Upper lobe of right lung (tissue), 1 donor: ENCODE data around the gene FAM3B. TPM values are rescaled to one million over a fixed set of nuclear protein-coding genes. Genes with fewer than 3 reads are reported as not detected.

ENCODE experiments used
- ATAC-seq: fragments of 200-7000 bp; cut with Tn5 transposase; one replicate; pipeline ENCODE4 v1.9.1; 2020; ENCODE audit warnings: mild to moderate bottlenecking, moderate library complexity
- DNase-seq: peaks from one replicate; pipeline ENCODE4 v3.0.0-alpha.2; 2020
- H3K27ac ChIP-seq: fragments of 200-600 bp; one replicate; pipeline ENCODE4 v1.8.0; 2022
- H3K27me3 ChIP-seq: fragments of 200-600 bp; one replicate; pipeline ENCODE4 v1.8.0; 2022; ENCODE audit warnings: mild to moderate bottlenecking
- H3K36me3 ChIP-seq: fragments of 200-600 bp; one replicate; pipeline ENCODE4 v1.8.0; 2022
- H3K4me1 ChIP-seq: fragments of 200-600 bp; one replicate; pipeline ENCODE4 v1.8.0; 2022
- H3K4me3 ChIP-seq: fragments of 200-600 bp; one replicate; pipeline ENCODE4 v1.8.0; 2022; ENCODE audit warnings: mild to moderate bottlenecking
- H3K9me3 ChIP-seq: fragments of 200-600 bp; one replicate; pipeline ENCODE4 v1.8.0; 2022
- CTCF ChIP-seq: fragments of 200-600 bp; IDR thresholded peaks from one replicate; pipeline ENCODE4 v1.8.0; 2022; ENCODE audit warnings: antibody characterized with exemption
- intact Hi-C: fragments of 100-400 bp; cut with DNase I; formaldehyde crosslinking; loops from one replicate; pipeline ENCODE4 v1.11.0; 2022
- total RNA-seq: library from RNA; stranded (reverse); fragmentation: NEBNext Ultra II Directional; extraction: Animal tissue kit (Norgen Biotek cat#: 25700); gene quantifications from one replicate; pipeline ENCODE4 v1.2.1, GENCODE V29; 2021
- donor health status: DM: no; HTN: yes; CAD: no; lungs with severe emphysema.

FAM3B gene
- total RNA-seq, 1 donor from 2014 or later: 5.2 TPM

- Histone ChIP-seq H3K4me3 (no peak overlapping the region), H3K4me1 (no peaks in the 10 kb centered on the region), H3K27me3 (no peaks in the 10 kb centered on the region), H3K27ac (no peak overlapping the region), H3K9me3 (no peaks in the 10 kb centered on the region), H3K36me3 (no peaks in the 10 kb centered on the region)
- DNase-seq: no peak
- no peak for TF ChIP-seq CTCF
- intact Hi-C loops: no loop called here
- no peak for ATAC-seq
Observed at GRCh38 chr21:41370840-41371684, 54.5 kb downstream of the FAM3B start.

- Histone ChIP-seq H3K27me3 (no peaks in the 10 kb centered on the region), H3K4me1 (no peaks in the 10 kb centered on the region), H3K9me3 (no peaks in the 10 kb centered on the region), H3K4me3 (no peak overlapping the region), H3K36me3 (no peaks in the 10 kb centered on the region), H3K27ac (no peak overlapping the region)
- intact Hi-C loops: no loop called here
- no peak for TF ChIP-seq CTCF
- ATAC-seq (no peak), DNase-seq (no peak)
Observed at GRCh38 chr21:41371685-41372030, 55.1 kb downstream of the FAM3B start.

GRCh38 chr21:41373253-41373652 is 56.7 kb downstream of the FAM3B start:
- no peaks in the 10 kb centered on the region for H3K9me3 ChIP-seq
- intact Hi-C loops: no loop called here
- TF ChIP-seq CTCF: no peak
- ATAC-seq (no peak), DNase-seq (no peak)
- no peak overlapping the region for H3K4me3 ChIP-seq
- H3K27me3 ChIP-seq: no peaks in the 10 kb centered on the region
- no peaks in the 10 kb centered on the region for H3K4me1 ChIP-seq
- no peak overlapping the region for H3K27ac ChIP-seq
- no peaks in the 10 kb centered on the region for H3K36me3 ChIP-seq

- no peaks in the 10 kb centered on the region for H3K36me3 ChIP-seq
- no peaks in the 10 kb centered on the region for H3K4me1 ChIP-seq
- H3K27me3 ChIP-seq: no peaks in the 10 kb centered on the region
- H3K27ac ChIP-seq: no peak overlapping the region
- no peaks in the 10 kb centered on the region for H3K9me3 ChIP-seq
- intact Hi-C loops: no loop called here
- no peak overlapping the region for H3K4me3 ChIP-seq
- no peak for TF ChIP-seq CTCF
- DNase-seq (no peak), ATAC-seq (no peak)
Observed at GRCh38 chr21:41373763-41374162, 57.2 kb downstream of the FAM3B start.

- intact Hi-C loops: no loop called here
- no peak for TF ChIP-seq CTCF
- no peak overlapping the region for H3K27ac ChIP-seq
- no peaks in the 10 kb centered on the region for H3K36me3 ChIP-seq
- H3K9me3 ChIP-seq: no peaks in the 10 kb centered on the region
- DNase-seq (no peak), ATAC-seq (no peak)
- H3K27me3 ChIP-seq: no peaks in the 10 kb centered on the region
- no peak overlapping the region for H3K4me3 ChIP-seq
- H3K4me1 ChIP-seq: no peaks in the 10 kb centered on the region
Observed at GRCh38 chr21:41374177-41374712, 57.6 kb downstream of the FAM3B start.
